Choroid plexus epithelial cell (primary cell): Measurements from ENCODE around the gene C9orf152.

Source experiments
- DNase-seq: peaks from one replicate; pipeline ENCODE4 v3.0.0-alpha.2; 2010; ENCODE audit warnings: low read depth
- H3K4me3 ChIP-seq: 2 replicates; pipeline ENCODE4 v1.5.1; 2011; ENCODE audit warnings: low read depth, mild to moderate bottlenecking, control low read depth, low read length, moderate library complexity
- CTCF ChIP-seq: conservative IDR thresholded peaks from 2 replicates; pipeline ENCODE4 v1.5.1; 2011; ENCODE audit warnings: low read depth, mild to moderate bottlenecking, control low read depth, inconsistent platforms, low read length, moderate library complexity

The C9orf152 gene

GRCh38 chr9:110241858-110242321 is 33.9 kb upstream of the C9orf152 start:
- no peak for TF ChIP-seq CTCF
- DNase-seq = no peak

GRCh38 chr9:110241260-110241857 is 33.4 kb upstream of the C9orf152 start:
- no peak for TF ChIP-seq CTCF
- no peak overlapping the region for H3K4me3 ChIP-seq
- DNase-seq = peak; percentile 24

More at GRCh38 chr9:110241858-110242321, 33.9 kb upstream of the C9orf152 start:
- no peak overlapping the region for H3K4me3 ChIP-seq

GRCh38 chr9:110240198-110240597 is 32.2 kb upstream of the C9orf152 start:
- TF ChIP-seq CTCF = no peak
- H3K4me3 ChIP-seq = no peak overlapping the region
- DNase-seq = no peak

- DNase-seq = no peak
- H3K4me3 ChIP-seq = no peak overlapping the region
- no peak for TF ChIP-seq CTCF
Measured at GRCh38 chr9:110228321-110228720, 20.4 kb upstream of the C9orf152 start.

- TF ChIP-seq CTCF = no peak
- H3K4me3 ChIP-seq = no peak overlapping the region
- no peak for DNase-seq
Measured at GRCh38 chr9:110224583-110224982, 16.6 kb upstream of the C9orf152 start.

- DNase-seq = no peak
- H3K4me3 ChIP-seq = no peak overlapping the region
- no peak for TF ChIP-seq CTCF
Measured at GRCh38 chr9:110220809-110221208, 12.8 kb upstream of the C9orf152 start.

GRCh38 chr9:110217656-110218099 is 9.7 kb upstream of the C9orf152 start:
- peak overlapping the region; percentile 18 for H3K4me3 ChIP-seq
- peak; percentile 69 for TF ChIP-seq CTCF
- peak; percentile 77 for DNase-seq
